Astrocyte (in vitro differentiated cells and primary cell): Measurements from ENCODE around the gene ST3GAL2.

Source experiments
- EZH2 ChIP-seq: IDR thresholded peaks from 2 replicates; pipeline ENCODE4 v1.6.1; 2012; ENCODE audit warnings: mild to moderate bottlenecking, low read length, inconsistent platforms; ENCODE audit not compliant: insufficient read depth
- TF ChIP-seq, protein P1 (sequence below): IDR thresholded peaks from 2 replicates; pipeline ENCODE4 v1.5.1; 2011; ENCODE audit warnings: low read depth, mild to moderate bottlenecking, inconsistent platforms, low read length, moderate library complexity; ENCODE audit not compliant: insufficient read depth

DNA sequence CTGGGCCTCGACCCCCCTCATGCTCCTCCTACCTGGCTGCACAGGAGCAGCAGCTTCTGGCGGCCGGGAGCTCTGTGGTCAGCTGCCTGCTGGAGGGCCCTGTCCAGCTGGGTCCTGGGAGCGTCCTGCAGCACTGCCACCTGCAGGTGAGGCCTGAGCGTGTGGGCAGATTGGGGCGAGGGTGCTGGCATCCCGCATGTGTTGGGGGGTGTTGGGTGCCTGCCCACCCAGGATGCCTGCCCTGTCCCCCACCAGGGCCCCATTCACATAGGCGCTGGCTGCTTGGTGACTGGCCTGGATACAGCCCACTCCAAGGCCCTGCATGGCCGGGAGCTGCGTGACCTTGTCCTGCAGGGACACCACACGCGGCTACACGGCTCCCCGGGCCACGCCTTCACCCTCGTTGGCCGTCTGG is 32.0 kb upstream of the ST3GAL2 start:
- TF ChIP-seq, protein P1, sequence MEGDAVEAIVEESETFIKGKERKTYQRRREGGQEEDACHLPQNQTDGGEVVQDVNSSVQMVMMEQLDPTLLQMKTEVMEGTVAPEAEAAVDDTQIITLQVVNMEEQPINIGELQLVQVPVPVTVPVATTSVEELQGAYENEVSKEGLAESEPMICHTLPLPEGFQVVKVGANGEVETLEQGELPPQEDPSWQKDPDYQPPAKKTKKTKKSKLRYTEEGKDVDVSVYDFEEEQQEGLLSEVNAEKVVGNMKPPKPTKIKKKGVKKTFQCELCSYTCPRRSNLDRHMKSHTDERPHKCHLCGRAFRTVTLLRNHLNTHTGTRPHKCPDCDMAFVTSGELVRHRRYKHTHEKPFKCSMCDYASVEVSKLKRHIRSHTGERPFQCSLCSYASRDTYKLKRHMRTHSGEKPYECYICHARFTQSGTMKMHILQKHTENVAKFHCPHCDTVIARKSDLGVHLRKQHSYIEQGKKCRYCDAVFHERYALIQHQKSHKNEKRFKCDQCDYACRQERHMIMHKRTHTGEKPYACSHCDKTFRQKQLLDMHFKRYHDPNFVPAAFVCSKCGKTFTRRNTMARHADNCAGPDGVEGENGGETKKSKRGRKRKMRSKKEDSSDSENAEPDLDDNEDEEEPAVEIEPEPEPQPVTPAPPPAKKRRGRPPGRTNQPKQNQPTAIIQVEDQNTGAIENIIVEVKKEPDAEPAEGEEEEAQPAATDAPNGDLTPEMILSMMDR, result no peak
- TF ChIP-seq EZH2, result no peak
